ENCODE results near the gene SLC2A11.

DNA sequence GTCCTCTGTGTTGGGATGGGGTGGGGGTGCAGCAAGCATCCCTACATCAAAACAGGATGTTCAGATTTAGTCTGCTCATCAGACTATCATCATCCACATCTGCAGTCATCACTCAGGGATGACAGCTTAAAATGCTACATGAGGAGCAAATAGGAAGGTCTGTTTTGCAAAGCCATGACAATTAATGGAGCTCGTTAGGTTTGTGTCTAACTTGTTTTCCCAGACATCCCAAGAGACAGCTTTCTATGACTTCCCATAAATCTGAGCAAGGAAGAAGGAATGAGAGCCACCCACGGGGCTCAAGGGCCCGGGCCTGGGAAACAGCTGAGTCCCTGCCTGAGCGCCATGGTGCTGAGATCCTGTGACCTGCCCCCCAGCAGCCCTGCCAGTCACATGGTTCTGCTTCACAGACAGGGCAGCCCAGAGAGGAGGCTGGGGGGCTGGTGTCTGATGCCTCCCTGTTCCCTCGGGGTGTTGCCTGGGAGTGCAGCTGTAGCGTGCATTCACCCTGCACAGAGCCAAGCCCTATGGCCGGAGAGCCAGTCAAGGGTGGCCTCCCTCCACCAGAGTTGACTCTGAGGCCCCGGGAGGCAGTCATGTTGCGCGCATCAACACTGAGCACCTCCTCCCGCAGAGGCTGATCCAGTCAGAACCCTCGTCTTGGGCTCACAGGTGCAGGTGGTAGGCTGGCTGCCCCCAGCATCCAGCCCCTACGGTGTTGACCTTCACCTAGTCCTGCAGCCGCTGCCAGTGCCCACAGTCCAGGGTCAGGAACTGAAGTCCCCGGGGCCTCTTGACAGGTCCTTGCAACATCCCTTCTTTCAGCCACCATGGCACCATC is 30.9 kb upstream of the SLC2A11 start:
- TF ChIP-seq, protein P1, sequence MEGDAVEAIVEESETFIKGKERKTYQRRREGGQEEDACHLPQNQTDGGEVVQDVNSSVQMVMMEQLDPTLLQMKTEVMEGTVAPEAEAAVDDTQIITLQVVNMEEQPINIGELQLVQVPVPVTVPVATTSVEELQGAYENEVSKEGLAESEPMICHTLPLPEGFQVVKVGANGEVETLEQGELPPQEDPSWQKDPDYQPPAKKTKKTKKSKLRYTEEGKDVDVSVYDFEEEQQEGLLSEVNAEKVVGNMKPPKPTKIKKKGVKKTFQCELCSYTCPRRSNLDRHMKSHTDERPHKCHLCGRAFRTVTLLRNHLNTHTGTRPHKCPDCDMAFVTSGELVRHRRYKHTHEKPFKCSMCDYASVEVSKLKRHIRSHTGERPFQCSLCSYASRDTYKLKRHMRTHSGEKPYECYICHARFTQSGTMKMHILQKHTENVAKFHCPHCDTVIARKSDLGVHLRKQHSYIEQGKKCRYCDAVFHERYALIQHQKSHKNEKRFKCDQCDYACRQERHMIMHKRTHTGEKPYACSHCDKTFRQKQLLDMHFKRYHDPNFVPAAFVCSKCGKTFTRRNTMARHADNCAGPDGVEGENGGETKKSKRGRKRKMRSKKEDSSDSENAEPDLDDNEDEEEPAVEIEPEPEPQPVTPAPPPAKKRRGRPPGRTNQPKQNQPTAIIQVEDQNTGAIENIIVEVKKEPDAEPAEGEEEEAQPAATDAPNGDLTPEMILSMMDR (IDR thresholded peaks at IDR 0.05; ENCODE audit: insufficient read depth, low read depth, low read length): no peak
- TF ChIP-seq EZH2 (IDR thresholded peaks at IDR 0.05; ENCODE audit: insufficient read depth, low read length): no peak

Data from astrocyte (in vitro differentiated cells and primary cell).